Measurements from ENCODE around the gene MYL4.

Gene MYL4

DNA sequence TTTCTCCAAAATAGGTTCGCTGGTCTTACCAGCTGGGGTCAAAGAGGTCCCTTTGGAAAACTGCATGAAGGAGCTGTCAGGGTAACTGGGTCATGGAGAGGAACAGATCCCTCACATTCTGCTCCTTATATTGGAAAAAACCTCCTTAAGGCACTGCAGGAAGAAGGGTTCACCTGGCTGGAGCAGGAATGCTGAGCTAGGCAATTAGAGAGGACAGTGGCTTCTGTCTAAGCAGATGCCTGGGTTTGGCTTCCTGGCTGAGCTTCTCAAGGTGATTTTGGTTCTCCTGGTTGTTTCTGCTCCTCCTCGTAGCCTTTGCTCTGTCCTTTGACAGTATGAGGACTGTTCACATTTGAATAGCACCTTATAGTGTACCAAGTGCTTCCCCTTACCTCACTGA lies 64.1 kb downstream of the MYL4 start:
- no peak for DNase-seq (ENCODE audit: low spot score)

All from GM03348 (cell line).